ENCODE measurements around the gene CATSPERZ. TPM values are rescaled to one million over a fixed set of nuclear protein-coding genes. Genes with fewer than 3 reads are reported as not detected.
A peak's percentile ranks its signal among the peaks of the same experiment; 100 is the strongest.

The CATSPERZ gene
- total and polyA plus RNA-seq, 9 of the 15 experiments (the other 6 are each of a cell fraction or from before 2014, with no cell fraction given): 0.86 to 8.5 (median 3.5) TPM

DNA sequence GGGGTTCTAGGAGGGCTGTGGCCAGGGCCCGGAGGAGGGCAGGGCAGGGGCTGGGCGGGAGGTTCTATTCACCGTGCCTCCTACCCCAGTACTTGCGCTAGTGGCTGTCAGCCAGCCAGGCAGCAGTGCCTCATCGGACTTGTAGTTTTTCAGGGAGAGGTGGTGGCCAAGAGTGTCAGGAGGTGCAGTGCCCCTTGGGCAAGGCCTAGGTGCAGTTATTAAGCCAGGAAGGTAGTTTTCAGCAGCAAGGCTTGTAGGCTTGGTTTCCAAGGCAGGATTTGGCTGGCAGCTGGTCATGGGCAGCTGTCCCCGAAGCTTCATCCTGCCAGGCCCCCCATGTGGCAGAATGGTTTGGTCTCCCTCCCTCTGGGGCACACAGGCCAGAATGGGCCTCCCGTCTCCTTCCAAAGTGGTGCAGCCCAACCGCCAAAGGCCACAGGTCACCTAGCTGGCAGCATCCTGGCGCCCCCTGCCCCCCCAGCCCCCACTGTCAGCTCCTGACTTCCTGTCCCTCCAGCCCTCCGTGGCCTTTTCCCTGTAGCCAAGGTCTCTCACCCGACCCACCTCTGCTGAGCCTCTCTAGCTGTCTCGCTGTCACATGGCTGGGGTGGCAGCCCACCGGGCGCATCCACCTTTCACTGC, 48.3 kb downstream of the CATSPERZ start:
- BruUV-seq (replicated peaks): no TSS peak
- intact Hi-C loops (cut with micrococcal nuclease) (no loop called here), in situ Hi-C loops (cut with MboI) (no loop called here)
- CTCF ChIA-PET (ENCODE audit: low intra/inter-chr PET ratio): no interaction called here
- Histone ChIP-seq H3K9ac (ENCODE audit: insufficient read depth in 1 of 2, low read depth in 2 of 2, low read length in 2 of 2) (peak overlapping the region in 1 of 2 experiments; percentile 68; a peak in 1 of 4 replicates), H3K4me3 (no peak overlapping the region), H3K27me3 (ENCODE audit: control insufficient read depth in 2 of 2, insufficient read depth in 2 of 2, low read length in 2 of 2) (no peaks in the 10 kb centered on the region), H3K9me1 (ENCODE audit: control insufficient read depth, insufficient read depth, low read length) (no peaks in the 10 kb centered on the region), H3K79me2 (ENCODE audit: control insufficient read depth, insufficient read depth, low read length) (no peaks in the 10 kb centered on the region), H3K9me3 (replicated peaks; ENCODE audit: control insufficient read depth, insufficient read depth, low read depth, low read length) (no peaks in the 10 kb centered on the region), H3K27ac (ENCODE audit: extremely low read depth, low read depth, low read length) (no peak overlapping the region), H2AFZ (ENCODE audit: low read depth, low read length) (no peak overlapping the region), H3K4me2 (ENCODE audit: insufficient read depth, low read length) (no peak overlapping the region), H3K36me3 (ENCODE audit: control insufficient read depth, insufficient read depth, low read length) (no peaks in the 10 kb centered on the region), H4K20me1 (replicated peaks; ENCODE audit: control insufficient read depth, insufficient read depth, low read length) (no peaks in the 10 kb centered on the region), H3K4me1 (replicated peaks in 1 of 2; ENCODE audit: control insufficient read depth in 2 of 2, insufficient read depth in 2 of 2, low read length in 2 of 2) (peaks cover 2 to 60% of the 10 kb centered on the region in 2 experiments; a peak in 4 of 5 replicates)
- ATAC-seq (no peak), FAIRE-seq (no peak), DNase-seq (ENCODE audit: extremely low read depth in 1 of 4, low spot score in 3 of 4) (no peak)
- POLR2A ChIA-PET: interaction anchor here (0.6 to 1.4 kb wide), 3 partner anchors 31 to 142 kb away, joined by 3 to 6 read pairs (median 3); partner anchors contain the start of genes FERMT3, PRDX5 and TRMT112
- WGBS (ENCODE audit: insufficient coverage, low coverage, missing lambda C conversion rate): 50% methylated on average over 11 of the region's 14 CpGs
- peak; percentile 32; the same call in 1 of the 2 replicates for TF ChIP-seq ATF7 (IDR thresholded peaks at IDR 0.05)
- TF ChIP-seq KAT2B (IDR thresholded peaks at IDR 0.05; ENCODE audit: low read depth, low read length): no peak
- TF ChIP-seq ZBTB7A (IDR thresholded peaks at IDR 0.05; ENCODE audit: borderline replicate concordance, control insufficient read depth, low read depth, low read length): 0 out of 2 replicates have a peak, but pooled peaks have one; percentile 39
- TF ChIP-seq, protein P1, sequence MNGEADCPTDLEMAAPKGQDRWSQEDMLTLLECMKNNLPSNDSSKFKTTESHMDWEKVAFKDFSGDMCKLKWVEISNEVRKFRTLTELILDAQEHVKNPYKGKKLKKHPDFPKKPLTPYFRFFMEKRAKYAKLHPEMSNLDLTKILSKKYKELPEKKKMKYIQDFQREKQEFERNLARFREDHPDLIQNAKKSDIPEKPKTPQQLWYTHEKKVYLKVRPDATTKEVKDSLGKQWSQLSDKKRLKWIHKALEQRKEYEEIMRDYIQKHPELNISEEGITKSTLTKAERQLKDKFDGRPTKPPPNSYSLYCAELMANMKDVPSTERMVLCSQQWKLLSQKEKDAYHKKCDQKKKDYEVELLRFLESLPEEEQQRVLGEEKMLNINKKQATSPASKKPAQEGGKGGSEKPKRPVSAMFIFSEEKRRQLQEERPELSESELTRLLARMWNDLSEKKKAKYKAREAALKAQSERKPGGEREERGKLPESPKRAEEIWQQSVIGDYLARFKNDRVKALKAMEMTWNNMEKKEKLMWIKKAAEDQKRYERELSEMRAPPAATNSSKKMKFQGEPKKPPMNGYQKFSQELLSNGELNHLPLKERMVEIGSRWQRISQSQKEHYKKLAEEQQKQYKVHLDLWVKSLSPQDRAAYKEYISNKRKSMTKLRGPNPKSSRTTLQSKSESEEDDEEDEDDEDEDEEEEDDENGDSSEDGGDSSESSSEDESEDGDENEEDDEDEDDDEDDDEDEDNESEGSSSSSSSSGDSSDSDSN (IDR thresholded peaks at IDR 0.05; ENCODE audit: borderline replicate concordance in 1 of 2, low read depth in 2 of 2, low read length in 2 of 2): no peak
- peak; percentile 97 for TF ChIP-seq PRDM10 (IDR thresholded peaks at IDR 0.05; ENCODE audit: partially characterized antibody)
- no peak for TF ChIP-seq RFX5 (IDR thresholded peaks at IDR 0.05; ENCODE audit: low read depth, low read length)
- no peak for TF ChIP-seq ZNF609 (CRISPR knock-in tag; IDR thresholded peaks at IDR 0.05; ENCODE audit: borderline replicate concordance)
